ENCODE measurements around the gene COMMD7.

- TF ChIP-seq EZH2 (optimal IDR thresholded peaks at IDR 0.05; ENCODE audit: low read depth, low read length) (no peak), CTCF (IDR thresholded peaks at IDR 0.05; ENCODE audit: low read length) (no peak)
Measured at GRCh38 chr20:32790751-32791057, 47.4 kb upstream of the COMMD7 start.

All from MM.1S (cell line).